NB4 (cell line): ENCODE measurements around the gene CARS1.
A peak's percentile ranks its signal among the peaks of the same experiment; 100 is the strongest.

Experiments used
- DNase-seq: peaks from one replicate; pipeline ENCODE4 v3.0.0; 2010; ENCODE audit warnings: low read depth
- H3K4me3 ChIP-seq: one replicate; pipeline ENCODE4 v1.5.1; 2011; ENCODE audit warnings: mild to moderate bottlenecking, low read depth, low read length, moderate library complexity
- MYC ChIP-seq: IDR thresholded peaks from 2 replicates; pipeline ENCODE4 v1.6.1; 2011; ENCODE audit warnings: low read depth, low read length
- POLR2A ChIP-seq: IDR thresholded peaks from 2 replicates; pipeline ENCODE4 v1.6.1; 2011; ENCODE audit warnings: mild to moderate bottlenecking; ENCODE audit not compliant: insufficient read length; ENCODE audit errors: extremely low read depth
- TF ChIP-seq, protein P1 (sequence below): IDR thresholded peaks from one replicate; pipeline ENCODE4 v1.5.1; 2012; ENCODE audit warnings: low read depth, low read length
- TF ChIP-seq, protein P2 (sequence below): IDR thresholded peaks from 2 replicates; pipeline ENCODE4 v1.6.1; 2011; ENCODE audit warnings: low read depth, low read length

CARS1 gene

GRCh38 chr11:3007404-3008010, 49.7 kb downstream of the CARS1 start:
- H3K4me3 ChIP-seq, result no peak overlapping the region
- no peak for DNase-seq
- TF ChIP-seq, protein P1, sequence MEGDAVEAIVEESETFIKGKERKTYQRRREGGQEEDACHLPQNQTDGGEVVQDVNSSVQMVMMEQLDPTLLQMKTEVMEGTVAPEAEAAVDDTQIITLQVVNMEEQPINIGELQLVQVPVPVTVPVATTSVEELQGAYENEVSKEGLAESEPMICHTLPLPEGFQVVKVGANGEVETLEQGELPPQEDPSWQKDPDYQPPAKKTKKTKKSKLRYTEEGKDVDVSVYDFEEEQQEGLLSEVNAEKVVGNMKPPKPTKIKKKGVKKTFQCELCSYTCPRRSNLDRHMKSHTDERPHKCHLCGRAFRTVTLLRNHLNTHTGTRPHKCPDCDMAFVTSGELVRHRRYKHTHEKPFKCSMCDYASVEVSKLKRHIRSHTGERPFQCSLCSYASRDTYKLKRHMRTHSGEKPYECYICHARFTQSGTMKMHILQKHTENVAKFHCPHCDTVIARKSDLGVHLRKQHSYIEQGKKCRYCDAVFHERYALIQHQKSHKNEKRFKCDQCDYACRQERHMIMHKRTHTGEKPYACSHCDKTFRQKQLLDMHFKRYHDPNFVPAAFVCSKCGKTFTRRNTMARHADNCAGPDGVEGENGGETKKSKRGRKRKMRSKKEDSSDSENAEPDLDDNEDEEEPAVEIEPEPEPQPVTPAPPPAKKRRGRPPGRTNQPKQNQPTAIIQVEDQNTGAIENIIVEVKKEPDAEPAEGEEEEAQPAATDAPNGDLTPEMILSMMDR, result no peak
- TF ChIP-seq, protein P2, sequence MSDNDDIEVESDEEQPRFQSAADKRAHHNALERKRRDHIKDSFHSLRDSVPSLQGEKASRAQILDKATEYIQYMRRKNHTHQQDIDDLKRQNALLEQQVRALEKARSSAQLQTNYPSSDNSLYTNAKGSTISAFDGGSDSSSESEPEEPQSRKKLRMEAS, result no peak
- TF ChIP-seq POLR2A (no peak), MYC (no peak)

DNA sequence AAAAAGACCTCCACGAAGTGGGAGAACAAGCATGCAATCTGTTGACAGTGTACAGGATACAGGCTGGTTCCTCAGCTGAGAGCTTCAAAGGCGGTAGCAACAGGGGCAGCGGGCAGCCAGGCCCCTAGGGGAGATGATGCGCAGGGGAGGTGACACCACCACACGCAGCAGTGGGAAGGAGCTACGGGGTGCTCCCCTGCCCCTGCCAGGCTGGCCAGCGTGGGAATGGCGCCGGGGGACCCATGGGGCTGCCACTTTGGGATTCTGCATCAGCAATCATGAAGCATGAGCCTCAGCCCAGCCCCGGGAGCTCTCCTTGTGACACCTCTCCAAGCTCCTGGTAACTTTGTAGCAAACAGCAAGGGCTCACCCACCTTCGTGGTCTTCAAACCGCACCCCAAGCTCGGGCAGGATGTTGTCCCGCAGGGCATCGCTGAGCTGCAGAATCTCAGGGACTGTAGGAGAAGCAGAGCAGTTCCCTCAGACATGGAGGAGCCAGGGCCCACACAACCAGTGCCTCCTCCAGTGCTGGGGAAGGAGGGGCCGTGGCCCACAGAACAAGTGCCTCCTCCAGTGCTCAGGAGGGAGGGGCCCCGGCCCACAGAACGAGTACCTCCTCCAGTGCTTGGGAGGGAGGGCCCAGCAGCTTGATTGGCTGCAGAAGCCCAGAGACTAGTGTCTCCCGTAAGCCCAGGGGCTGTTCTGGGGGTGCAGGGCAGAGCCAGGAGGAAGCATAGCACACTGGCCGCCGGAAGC, 50.5 kb downstream of the CARS1 start:
- TF ChIP-seq, protein P1, result no peak
- TF ChIP-seq, protein P2, result no peak
- no peak for TF ChIP-seq POLR2A
- TF ChIP-seq MYC, result no peak
- no peak overlapping the region for H3K4me3 ChIP-seq
- DNase-seq, result peak; percentile 22

- TF ChIP-seq, protein P1, result no peak
- no peak for TF ChIP-seq MYC
- TF ChIP-seq, protein P2, result no peak
- DNase-seq, result no peak
- no peak overlapping the region for H3K4me3 ChIP-seq
Measured at GRCh38 chr11:3004481-3004880, 52.7 kb downstream of the CARS1 start.

DNA sequence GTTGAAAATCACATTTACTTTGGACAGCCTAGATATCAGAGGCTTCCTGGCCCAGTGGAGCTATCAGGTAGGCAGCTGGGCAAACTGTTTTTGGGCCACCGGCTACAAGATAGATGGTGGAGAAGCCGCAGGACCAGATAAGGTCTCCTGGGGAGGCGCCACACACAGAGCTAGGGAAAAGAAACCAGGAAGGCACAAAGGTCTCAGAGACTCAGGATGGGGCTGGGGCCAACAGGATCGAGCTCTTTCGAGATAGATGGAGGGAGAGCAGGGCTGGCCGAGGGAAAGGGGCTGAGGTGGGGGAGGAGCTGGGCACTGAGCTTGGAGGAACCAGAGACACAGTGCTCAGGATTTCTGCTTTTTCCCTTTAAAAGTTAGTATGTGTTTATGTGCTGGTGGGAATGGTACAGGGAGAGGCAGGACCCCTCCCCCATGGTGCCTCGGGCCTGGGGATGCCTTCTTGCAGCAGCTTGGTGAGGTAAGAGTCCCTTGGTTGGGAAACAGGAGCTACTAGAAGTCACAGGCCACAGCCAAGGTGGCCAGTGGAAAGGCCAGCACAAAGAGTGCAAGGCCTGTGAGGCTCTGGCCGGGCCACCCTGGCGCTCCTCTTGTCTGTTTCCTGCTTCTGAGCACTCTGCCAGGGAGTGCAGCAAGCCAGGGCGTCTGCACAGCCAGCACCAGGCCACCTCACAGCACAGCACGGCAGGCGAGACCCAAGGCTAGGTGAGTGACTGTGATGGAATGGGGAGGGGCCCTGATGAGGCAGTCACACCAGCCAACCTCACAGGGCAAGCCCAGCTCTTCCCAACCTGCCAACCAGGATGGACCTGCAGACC, 53.6 kb downstream of the CARS1 start:
- no peak for DNase-seq
- no peak overlapping the region for H3K4me3 ChIP-seq
- TF ChIP-seq POLR2A (no peak), MYC (no peak)
- TF ChIP-seq, protein P2, result no peak
- TF ChIP-seq, protein P1, result no peak

GRCh38 chr11:3002871-3003270, 54.4 kb downstream of the CARS1 start:
- DNase-seq, result no peak
- TF ChIP-seq, protein P1, result no peak
- H3K4me3 ChIP-seq, result no peak overlapping the region
